RWPE2 (cell line): ENCODE results near the gene SLC6A6.

Experiments used
- ATAC-seq: fragments of 200-7000 bp; cut with Tn5 transposase; 3 replicates; pipeline ENCODE4 v1.9.1; 2021; ENCODE audit warnings: low read depth
- DNase-seq: peaks from one replicate; pipeline ENCODE4 v3.0.0-alpha.2; 2020; ENCODE audit warnings: low spot score
- H3K27ac ChIP-seq: fragments of 450-650 bp; 2 replicates; pipeline ENCODE4 v1.5.1; 2017; ENCODE audit warnings: mild to moderate bottlenecking; ENCODE audit not compliant: poor library complexity, severe bottlenecking
- H3K27me3 ChIP-seq: fragments of 250-450 bp; sonication (Bioruptor Pico); 2 replicates; pipeline ENCODE4 v1.5.1; 2021; ENCODE audit warnings: mild to moderate bottlenecking, moderate library complexity; ENCODE audit not compliant: insufficient read depth, poor library complexity, severe bottlenecking
- H3K36me3 ChIP-seq: fragments of 250-450 bp; sonication (Bioruptor Pico); 2 replicates; pipeline ENCODE4 v1.5.1; 2020; ENCODE audit warnings: low read depth, mild to moderate bottlenecking, moderate library complexity
- H3K4me1 ChIP-seq: fragments of 250-450 bp; sonication (Bioruptor Pico); 2 replicates; pipeline ENCODE4 v1.5.1; 2021; ENCODE audit warnings: mild to moderate bottlenecking, moderate library complexity; ENCODE audit not compliant: insufficient read depth, poor library complexity, severe bottlenecking
- H3K4me3 ChIP-seq: fragments of 250-450 bp; sonication (Bioruptor Pico); 2 replicates; pipeline ENCODE4 v1.5.1; 2021; ENCODE audit warnings: mild to moderate bottlenecking, moderate library complexity; ENCODE audit not compliant: severe bottlenecking
- H3K9me3 ChIP-seq: fragments of 250-450 bp; sonication (Bioruptor Pico); 2 replicates; pipeline ENCODE4 v1.5.1; 2021; ENCODE audit warnings: mild to moderate bottlenecking, moderate library complexity; ENCODE audit not compliant: severe bottlenecking
- TF ChIP-seq, protein P1 (sequence below): fragments of 450-650 bp; IDR thresholded peaks from one replicate; pipeline ENCODE4 v1.5.1; 2017; ENCODE audit warnings: mild to moderate bottlenecking, moderate library complexity; ENCODE audit not compliant: poor library complexity, severe bottlenecking

SLC6A6 gene

DNA sequence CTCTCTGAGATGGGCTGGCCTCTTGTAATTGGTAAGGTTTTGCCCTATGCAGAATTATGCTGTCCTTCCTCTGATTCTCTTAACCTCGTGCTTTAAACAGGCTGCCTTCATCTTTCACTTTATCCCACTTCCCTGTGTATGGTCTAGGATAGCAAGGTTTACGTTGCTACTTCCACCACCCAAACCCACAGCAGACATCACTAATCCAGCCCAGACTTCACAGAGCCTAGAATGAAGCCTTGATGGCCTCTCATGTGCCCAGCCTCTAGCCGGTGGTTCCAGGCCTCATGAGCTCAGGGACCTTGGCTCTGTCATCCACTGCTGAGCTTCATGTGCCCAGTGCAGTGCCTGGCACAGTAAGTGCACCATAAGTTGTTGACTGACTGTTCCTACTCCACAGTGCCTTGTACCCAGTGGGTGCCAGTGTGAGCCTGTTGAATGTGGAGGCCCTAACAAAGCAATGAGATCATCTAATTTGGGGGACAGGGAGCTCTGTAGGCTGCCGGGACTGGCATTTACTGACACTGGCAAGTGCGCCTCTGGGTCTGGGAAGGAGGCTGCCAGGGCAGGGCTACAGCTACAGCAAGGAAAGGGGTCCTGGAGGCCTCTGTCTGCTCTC is 12.5 kb downstream of the SLC6A6 start:
- peak overlapping the region; percentile 40 for H3K27ac ChIP-seq
- no peaks in the 10 kb centered on the region for H3K36me3 ChIP-seq
- peaks cover 26% of the 10 kb centered on the region for H3K4me1 ChIP-seq
- no peak for DNase-seq
- H3K9me3 ChIP-seq = no peaks in the 10 kb centered on the region
- ATAC-seq = no peak
- TF ChIP-seq, protein P1, sequence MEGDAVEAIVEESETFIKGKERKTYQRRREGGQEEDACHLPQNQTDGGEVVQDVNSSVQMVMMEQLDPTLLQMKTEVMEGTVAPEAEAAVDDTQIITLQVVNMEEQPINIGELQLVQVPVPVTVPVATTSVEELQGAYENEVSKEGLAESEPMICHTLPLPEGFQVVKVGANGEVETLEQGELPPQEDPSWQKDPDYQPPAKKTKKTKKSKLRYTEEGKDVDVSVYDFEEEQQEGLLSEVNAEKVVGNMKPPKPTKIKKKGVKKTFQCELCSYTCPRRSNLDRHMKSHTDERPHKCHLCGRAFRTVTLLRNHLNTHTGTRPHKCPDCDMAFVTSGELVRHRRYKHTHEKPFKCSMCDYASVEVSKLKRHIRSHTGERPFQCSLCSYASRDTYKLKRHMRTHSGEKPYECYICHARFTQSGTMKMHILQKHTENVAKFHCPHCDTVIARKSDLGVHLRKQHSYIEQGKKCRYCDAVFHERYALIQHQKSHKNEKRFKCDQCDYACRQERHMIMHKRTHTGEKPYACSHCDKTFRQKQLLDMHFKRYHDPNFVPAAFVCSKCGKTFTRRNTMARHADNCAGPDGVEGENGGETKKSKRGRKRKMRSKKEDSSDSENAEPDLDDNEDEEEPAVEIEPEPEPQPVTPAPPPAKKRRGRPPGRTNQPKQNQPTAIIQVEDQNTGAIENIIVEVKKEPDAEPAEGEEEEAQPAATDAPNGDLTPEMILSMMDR = no peak
- no peaks in the 10 kb centered on the region for H3K27me3 ChIP-seq
- no peak overlapping the region for H3K4me3 ChIP-seq

DNA sequence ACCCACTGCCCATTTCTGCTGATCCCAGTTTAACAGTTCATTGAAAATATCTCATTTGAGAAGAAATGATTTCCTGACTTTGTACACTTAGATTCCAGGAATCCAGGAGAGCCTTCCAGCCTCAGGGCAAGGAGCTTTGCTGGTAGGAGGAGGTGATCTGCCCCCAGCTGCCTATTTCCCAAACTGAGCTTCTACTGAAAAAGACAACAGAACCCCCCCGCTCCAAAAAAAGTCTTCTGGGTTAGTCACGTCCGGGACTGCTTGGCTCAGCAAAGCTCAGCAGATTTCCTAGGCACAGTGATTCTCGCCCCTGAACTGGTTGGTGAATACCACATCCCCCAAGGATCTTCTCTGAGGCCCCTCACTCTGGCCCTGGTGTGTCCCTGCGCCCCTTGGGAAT is 13.1 kb downstream of the SLC6A6 start:
- ATAC-seq (peak; percentile 42), DNase-seq (no peak)
- Histone ChIP-seq H3K36me3 (no peaks in the 10 kb centered on the region), H3K4me1 (peaks cover 22% of the 10 kb centered on the region), H3K9me3 (no peaks in the 10 kb centered on the region), H3K27me3 (no peaks in the 10 kb centered on the region), H3K4me3 (no peak overlapping the region), H3K27ac (peak overlapping the region; percentile 40)
- TF ChIP-seq, protein P1 = no peak

DNA sequence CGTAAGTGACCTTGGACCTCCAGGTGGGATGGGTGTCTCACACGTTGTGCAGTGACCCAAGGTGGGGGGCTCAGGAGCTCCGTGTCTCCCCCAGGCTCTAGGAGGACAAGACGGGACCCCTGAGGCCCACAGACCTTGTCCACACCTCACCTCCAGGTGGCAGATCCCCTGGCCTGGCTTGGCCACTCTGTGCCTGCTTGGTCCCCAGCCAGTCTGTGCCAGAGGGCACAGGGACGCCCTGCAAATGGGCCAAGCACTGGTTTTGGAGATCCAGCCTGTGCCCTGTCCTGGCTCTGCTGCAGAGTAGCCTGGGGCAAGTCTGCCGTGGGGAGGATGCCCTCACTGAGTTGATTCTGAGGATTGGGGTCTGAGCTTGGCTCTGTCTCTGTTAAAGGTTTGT is 14.0 kb downstream of the SLC6A6 start:
- ATAC-seq (no peak), DNase-seq (no peak)
- Histone ChIP-seq H3K9me3 (no peaks in the 10 kb centered on the region), H3K27me3 (no peaks in the 10 kb centered on the region), H3K4me3 (no peak overlapping the region), H3K27ac (no peak overlapping the region), H3K4me1 (peaks cover 18% of the 10 kb centered on the region), H3K36me3 (no peaks in the 10 kb centered on the region)
- TF ChIP-seq, protein P1 = no peak

DNA sequence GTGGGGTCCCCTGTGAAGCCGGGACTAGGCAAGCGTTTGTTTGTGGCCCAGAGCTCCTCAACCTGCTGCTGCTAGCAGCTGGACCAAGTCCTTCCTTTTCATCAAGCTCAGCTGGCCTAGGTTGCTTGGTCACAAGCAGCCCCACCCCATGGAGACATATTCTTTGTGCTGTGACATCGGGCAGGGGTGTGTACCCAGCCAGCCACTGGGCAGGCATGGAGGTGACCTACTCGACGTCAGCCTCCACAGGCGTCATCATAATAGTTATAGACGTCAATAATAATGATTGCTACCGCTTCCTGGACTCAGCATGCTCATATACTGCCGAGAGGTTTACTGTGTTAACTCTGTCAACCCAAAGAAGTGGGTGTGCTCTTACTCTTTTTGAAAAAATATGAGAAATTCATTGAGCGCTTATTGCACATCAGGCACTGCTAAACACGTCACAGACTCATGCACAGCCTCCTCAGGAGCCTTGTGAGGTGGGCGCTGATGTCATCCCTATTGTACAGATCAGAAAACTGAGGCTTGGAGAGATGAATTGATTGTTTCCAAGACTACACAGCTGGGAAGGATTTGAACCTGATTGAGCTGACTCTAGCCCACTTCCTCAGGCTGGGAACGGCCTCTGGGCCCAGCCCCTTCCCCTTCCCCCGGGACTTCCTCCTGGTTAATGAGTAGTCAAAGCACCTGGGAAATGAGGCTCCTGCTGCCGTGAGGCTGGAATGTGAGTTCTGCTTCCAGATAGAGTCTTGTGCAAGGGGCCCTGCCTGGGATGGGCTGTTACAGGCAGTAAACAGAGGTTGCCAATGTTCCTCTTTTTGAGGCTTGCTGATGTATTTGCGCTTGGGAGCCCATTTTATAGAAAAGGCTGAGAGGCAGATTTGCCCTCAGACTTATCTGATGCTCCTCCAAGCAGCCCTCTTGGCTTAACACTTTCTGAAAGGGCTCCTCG is 16.2 kb downstream of the SLC6A6 start:
- Histone ChIP-seq H3K4me1 (peaks cover 15% of the 10 kb centered on the region), H3K27me3 (no peaks in the 10 kb centered on the region), H3K4me3 (no peak overlapping the region), H3K9me3 (no peaks in the 10 kb centered on the region), H3K27ac (no peak overlapping the region), H3K36me3 (no peaks in the 10 kb centered on the region)
- ATAC-seq (no peak), DNase-seq (no peak)
- TF ChIP-seq, protein P1 = no peak
